Activated CD8-positive, alpha-beta memory T cell treated with anti-CD3 and anti-CD28 coated beads for 24 hours (primary cell): ENCODE results near the gene ATM.
A peak's percentile ranks its signal among the peaks of the same experiment; 100 is the strongest.

ENCODE experiments used
- DNase-seq: peaks from one replicate; pipeline ENCODE4 v3.0.0-alpha.2; 2020

Gene ATM, protein sequence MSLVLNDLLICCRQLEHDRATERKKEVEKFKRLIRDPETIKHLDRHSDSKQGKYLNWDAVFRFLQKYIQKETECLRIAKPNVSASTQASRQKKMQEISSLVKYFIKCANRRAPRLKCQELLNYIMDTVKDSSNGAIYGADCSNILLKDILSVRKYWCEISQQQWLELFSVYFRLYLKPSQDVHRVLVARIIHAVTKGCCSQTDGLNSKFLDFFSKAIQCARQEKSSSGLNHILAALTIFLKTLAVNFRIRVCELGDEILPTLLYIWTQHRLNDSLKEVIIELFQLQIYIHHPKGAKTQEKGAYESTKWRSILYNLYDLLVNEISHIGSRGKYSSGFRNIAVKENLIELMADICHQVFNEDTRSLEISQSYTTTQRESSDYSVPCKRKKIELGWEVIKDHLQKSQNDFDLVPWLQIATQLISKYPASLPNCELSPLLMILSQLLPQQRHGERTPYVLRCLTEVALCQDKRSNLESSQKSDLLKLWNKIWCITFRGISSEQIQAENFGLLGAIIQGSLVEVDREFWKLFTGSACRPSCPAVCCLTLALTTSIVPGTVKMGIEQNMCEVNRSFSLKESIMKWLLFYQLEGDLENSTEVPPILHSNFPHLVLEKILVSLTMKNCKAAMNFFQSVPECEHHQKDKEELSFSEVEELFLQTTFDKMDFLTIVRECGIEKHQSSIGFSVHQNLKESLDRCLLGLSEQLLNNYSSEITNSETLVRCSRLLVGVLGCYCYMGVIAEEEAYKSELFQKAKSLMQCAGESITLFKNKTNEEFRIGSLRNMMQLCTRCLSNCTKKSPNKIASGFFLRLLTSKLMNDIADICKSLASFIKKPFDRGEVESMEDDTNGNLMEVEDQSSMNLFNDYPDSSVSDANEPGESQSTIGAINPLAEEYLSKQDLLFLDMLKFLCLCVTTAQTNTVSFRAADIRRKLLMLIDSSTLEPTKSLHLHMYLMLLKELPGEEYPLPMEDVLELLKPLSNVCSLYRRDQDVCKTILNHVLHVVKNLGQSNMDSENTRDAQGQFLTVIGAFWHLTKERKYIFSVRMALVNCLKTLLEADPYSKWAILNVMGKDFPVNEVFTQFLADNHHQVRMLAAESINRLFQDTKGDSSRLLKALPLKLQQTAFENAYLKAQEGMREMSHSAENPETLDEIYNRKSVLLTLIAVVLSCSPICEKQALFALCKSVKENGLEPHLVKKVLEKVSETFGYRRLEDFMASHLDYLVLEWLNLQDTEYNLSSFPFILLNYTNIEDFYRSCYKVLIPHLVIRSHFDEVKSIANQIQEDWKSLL (N-terminal part only)

DNA sequence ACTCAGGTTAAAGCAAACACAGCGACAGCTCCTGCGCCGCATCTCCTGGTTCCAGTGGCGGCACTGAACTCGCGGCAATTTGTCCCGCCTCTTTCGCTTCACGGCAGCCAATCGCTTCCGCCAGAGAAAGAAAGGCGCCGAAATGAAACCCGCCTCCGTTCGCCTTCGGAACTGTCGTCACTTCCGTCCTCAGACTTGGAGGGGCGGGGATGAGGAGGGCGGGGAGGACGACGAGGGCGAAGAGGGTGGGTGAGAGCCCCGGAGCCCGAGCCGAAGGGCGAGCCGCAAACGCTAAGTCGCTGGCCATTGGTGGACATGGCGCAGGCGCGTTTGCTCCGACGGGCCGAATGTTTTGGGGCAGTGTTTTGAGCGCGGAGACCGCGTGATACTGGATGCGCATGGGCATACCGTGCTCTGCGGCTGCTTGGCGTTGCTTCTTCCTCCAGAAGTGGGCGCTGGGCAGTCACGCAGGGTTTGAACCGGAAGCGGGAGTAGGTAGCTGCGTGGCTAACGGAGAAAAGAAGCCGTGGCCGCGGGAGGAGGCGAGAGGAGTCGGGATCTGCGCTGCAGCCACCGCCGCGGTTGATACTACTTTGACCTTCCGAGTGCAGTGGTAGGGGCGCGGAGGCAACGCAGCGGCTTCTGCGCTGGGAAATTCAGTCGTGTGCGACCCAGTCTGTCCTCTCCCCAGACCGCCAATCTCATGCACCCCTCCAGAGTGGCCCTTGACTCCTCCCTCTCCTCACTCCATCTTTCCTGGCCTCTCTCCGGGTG is at the start of gene ATM, which contains the start of gene NPAT:
ATM (plus strand) TSS at position 494 of the 774 bp plus-strand sequence. CDS start 4,558 bp downstream, outside the sequence.
NPAT (minus strand) TSS at position 65 of the 774 bp plus-strand sequence. CDS start 102 bp downstream, outside the sequence.
- peak; percentile 98 for DNase-seq

DNA sequence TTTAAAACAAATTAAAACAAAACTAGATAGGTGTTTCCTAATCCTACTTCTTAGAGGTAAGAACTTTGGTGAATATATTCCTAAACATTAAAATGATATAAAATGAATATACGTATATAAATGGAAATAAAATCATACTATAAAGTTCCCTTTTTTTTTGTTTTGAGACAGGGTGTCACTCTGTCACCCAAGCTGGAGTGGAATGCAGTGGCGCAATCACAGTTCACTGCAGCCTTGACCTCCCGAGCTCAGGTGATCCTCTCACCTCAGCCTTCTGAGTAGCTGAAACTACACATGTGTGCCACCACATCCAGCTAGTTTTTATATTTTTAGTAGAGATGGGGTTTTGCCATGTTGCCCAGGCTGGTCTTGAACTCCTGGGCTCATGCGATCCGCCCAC is 45.3 kb upstream of the ATM start:
- DNase-seq = no peak

DNA sequence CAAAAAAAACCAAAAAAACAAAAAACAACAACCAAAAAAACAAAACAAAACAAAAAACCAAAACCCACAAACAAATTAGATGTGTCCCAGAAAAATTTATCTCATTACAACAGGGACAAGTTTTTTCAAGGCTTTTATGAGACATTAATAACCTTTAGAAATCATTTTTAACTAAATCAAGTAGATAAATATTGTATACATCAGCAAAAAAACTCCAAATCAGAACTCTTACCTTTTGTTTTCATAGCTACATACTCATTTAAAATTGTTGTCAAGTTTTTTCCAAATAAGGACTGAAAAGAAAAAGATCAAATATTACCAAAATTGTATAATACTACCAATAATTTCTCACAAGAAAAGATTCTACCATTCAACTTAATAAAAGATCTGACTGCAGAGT is 29.1 kb upstream of the ATM start:
- no peak for DNase-seq

DNA sequence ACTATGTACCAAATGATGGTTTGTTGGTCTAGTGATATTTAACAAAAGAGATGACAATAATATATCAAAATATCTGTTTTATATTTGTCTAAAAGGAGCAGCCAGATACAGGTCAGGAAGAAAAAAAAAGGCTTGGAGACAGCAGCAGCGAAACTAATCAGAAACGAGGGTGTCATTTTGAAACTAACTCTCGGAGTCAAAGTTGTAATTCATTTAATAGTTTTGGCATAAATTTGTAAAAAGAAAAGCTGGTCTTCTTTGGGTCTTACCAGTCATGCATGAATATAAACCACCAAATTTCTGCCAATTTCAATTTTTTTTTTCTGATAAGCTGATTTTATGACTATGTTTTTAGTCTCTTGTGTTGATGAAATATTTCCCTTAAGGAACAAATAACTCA is 26.0 kb upstream of the ATM start:
- no peak for DNase-seq

DNA sequence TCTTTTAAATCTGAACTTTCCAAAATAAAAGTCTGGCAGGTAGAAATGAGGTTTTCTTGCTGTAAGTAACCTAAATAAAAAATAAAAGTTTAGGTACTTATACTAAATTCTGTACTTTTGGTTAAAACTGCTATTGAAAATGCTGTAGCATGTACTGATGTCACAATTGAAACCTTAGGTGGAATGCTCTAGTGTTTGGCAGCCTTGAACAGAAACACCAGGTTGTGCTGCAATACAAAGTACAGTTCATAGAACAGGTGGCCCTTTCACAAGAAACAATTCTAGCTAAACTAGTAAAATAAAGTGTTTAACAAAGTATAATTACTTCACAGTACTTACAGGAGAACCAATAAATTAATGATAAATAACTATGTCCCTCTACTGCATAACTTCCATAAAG is 25.5 kb upstream of the ATM start:
- no peak for DNase-seq

DNA sequence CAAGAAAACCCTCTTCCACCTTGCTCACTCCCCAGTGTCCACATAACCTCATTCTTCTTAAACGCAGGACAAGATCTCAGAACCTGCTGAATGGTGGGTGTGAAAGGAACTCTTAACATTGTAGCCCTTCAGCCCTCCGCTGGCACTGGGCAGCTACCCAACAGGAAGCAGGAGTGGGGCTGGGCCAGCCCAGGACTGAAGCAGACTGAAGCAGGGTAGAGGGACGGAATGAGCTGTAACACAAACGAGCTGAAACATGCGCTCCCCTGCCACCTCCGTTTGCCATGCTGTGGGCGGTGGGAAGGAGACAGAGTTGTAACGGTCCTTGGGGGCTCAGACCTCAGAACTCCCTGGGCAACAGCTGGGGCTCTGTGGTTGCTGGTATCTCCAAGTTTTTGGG is 24.0 kb upstream of the ATM start:
- no peak for DNase-seq

DNA sequence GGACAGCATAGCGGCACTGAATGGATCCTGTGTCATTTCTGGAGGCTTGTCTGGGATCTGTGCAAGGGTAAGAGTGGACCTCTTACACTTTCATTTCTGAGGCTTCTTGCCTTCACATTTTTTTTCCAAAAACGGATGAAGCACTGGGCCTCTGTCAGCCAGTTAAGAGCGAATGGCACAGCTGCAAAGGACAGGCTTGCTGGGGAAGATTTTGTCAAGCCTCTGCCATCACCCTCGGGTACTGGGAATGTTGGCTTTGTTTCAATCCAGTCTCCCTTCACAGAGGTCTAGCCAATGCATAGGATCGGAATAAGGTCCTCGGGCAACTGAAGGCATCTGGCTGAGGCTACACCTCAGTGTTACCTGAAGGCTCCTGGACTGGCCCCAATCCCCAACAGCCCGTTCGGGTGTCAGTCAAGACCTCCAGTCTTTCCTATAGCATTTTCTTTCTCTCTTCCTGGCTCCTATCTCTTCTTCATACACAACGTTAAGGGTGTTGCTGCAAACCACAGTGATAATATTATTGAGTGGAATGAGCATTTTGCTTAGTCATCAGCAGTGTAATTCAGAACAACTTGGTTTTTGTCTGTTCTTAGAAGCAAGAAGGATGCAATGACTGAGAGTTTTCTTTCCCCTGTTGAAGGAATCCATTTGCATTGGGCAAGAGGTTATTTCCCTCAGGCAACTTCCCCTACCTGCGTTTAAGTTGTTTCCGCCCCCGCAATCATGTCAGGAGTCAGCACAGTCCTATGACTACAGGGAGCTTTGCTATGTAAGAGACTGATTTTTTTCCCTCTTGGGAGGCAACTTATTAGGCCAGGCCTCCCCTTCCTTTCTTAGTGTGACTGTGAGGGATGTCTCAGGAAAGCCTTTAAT is 23.2 kb upstream of the ATM start:
- DNase-seq = peak; percentile 71

DNA sequence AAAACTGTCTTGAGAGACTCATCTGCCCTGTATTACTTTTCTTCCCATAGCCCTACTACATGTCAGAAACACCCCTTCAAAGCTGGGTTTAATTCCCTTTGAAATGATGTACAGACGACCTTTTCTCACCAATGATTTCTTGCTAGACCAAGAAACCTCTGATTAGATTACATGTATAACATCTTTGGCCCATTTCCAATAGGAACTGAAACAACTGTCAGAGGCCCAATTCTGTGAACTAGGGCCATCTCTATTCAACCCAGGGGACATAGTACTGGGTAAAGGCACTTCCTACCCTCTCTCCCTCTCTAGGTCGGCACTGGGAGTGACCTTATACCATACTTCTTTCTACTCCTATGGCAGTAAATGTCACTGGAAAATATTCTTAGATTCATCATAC is 19.8 kb upstream of the ATM start:
- DNase-seq = no peak

DNA sequence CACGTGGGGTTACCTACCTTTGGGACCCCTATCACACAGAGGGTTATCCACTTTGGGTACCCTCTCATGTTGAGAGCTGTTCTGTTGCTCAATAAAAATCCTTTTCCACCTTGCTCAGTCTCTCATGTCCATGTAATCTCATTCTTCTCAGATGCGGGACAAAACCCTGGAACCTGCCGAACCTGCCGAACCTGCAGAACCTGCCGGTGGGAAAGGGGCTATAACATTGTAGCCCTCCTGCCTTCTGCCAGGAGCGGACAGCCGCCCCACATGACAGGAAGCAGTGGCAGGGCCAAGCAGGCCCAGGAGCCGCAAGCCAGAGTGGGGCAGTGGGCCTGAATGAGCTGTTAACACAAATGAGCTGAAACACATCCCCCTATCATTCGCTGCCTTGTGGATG is 18.5 kb upstream of the ATM start:
- no peak for DNase-seq

DNA sequence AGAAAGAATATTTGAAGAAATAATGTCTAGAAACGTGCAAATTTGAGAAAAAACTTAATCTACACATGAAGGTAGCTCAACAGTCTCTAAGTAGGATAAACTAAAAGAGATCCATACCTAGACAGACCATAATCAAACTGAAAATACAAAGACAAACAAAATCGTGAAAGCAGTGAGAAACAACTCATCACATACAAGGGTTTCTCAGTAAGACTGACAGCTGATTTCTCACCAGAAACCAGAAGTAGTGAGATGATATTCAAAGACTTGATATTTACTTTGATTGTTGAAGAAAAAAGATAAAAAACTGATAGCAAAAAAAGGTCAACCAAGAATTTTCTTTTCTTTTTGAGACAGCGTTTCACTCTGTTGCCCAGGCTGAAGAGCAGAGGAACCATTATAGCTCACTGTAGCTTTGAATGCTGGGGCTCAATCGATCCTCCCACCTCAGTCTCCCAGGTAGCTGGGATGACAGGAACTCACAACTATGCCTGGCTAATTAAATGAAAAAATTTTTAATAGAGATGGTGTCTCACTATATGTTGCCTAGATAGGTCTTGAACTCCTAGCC is 17.9 kb upstream of the ATM start:
- no peak for DNase-seq

DNA sequence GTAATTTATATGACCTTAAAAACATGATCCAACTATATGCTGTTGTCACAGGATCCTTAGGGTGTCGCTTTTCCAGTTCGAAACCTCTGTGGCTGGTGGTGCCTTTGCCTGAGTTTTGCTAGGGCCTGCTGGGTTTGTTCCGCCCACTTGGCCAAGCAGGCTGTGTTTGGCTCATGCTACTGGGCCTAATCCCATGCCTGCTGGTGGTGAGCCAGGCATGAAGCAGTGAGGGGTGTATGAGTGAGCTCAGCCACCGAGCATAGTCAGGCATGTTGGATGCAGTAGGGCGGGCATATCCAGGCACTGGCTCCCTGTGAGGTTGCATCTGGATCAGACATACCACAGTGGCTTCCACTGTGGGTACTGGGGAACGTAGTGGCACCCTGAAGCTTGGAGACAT is 16.7 kb upstream of the ATM start:
- no peak for DNase-seq

DNA sequence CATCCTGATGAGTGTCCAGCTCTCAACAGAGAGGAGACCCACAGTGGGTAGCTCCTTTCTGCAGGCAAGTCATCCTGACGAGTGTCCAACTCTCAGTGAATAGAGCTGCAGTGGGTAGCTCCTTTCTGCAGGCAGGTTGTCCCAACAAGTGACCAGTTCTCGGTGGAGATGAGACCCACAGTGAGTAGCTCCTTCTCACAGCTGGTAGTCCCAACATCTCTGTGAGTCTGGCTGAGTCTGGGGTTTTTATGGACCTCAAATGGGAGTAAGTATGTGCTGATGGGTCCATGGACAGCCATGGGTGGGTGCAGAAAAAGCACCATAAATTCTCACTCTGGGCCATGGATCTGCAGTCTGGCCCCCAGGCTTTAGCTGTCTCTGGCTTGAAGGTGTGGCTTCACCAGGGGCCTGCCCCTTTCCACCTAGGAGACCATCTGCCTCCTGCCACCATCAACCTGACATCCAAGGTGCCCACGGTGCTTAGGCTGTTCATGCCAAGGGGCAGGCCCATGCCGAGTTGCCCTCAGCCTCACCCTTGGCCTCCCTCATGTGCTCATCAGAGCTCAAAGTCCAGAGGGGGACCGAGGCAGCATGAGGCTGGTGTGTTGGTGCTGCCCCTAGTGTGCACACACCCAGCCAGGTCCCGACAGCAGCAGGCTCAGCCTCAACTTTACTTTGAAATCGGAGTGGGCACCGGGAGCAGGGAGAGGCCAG is 15.7 kb upstream of the ATM start:
- DNase-seq = no peak

DNA sequence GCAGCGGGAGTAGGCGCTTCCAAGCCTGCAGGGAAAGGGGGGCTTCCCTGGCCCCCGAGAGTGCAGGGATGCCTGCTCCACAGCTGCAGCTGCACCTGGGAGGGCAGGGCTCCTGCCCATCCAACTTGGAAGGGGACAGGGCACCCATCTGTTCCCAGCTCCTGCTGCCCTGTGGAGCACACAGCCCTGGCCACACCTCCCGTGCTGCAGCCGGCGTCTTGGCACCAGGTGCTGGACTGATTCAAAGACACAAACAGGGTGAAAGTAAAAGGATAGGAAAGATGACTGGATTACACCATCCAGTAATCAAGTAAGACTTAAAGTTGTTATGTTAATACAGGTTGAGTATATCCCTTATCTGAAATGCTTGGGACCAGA is 15.2 kb upstream of the ATM start:
- no peak for DNase-seq

DNA sequence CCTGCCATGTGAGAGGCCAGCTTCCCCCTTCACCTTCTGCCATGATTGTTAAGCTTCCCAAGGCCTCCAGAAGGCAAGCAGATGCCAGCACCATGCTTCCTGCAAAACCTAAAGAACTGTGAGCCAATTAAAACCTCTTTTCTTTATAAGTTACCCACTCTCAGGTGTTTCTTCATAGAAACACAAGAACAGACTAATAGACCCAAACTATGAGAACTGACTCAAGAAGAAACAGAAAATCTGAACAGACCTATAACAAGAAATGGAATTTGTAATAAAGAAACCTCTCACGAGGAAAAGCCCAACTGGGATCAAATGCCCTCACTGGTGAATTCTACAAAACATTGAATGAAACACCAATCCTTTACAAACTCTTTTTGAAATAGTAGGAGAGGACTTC is 12.4 kb upstream of the ATM start:
- DNase-seq = no peak

DNA sequence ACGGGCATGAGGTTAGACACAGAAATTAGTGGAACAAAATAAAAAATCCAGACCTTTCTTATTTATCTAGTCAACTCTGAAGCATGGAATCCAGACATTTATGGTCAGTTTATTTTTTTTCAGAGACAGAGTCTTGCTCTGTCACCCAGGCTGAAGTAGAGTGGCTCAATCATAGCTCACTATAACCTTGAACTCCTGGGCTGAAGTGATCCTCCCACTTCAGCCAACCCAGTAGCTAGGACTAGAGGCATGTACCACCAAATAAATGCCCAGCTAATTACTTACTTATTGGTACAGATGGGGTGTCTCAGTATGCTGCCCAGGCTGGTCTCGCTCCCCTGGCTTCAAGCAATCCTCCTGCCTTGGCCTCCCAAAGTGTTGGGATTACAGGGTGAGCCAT is 9.1 kb upstream of the ATM start:
- DNase-seq = no peak

DNA sequence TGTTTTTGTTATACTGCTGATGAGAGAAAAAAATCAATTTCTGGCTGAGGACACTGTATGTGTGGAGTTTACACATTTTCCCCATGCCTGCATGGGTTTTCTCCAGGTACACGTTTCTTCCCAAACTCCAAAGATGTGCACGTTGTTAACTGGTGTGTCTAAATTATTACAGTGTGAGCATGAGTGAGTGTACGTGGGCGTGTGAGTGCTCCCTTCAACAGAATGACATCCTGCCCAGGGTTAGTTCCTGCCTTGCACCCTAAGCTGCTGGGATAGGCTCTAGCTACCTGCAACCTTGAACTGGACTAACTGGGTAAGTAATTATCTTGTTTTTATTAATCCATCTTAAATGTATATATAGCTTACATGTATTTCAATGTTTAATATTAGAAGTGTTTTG is 5.9 kb upstream of the ATM start:
- no peak for DNase-seq

DNA sequence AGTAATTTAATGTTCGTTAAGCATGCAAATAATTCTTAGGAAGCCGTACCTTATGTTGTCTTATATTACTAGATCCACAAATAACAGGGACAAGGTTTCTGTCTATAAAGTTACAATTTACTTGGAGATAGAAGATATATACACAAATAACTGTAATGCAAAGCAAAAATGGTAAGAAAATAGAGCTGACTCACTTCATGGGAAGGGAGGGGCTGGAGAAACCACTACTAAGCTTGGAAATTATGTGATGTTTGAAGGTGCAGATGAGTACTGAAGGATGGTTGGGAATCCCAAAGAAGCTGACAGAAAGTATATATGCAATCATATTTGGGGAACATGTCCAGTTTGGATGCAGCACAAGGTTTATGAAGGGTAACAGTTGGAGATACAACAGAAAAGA is 4.4 kb upstream of the ATM start:
- no peak for DNase-seq

DNA sequence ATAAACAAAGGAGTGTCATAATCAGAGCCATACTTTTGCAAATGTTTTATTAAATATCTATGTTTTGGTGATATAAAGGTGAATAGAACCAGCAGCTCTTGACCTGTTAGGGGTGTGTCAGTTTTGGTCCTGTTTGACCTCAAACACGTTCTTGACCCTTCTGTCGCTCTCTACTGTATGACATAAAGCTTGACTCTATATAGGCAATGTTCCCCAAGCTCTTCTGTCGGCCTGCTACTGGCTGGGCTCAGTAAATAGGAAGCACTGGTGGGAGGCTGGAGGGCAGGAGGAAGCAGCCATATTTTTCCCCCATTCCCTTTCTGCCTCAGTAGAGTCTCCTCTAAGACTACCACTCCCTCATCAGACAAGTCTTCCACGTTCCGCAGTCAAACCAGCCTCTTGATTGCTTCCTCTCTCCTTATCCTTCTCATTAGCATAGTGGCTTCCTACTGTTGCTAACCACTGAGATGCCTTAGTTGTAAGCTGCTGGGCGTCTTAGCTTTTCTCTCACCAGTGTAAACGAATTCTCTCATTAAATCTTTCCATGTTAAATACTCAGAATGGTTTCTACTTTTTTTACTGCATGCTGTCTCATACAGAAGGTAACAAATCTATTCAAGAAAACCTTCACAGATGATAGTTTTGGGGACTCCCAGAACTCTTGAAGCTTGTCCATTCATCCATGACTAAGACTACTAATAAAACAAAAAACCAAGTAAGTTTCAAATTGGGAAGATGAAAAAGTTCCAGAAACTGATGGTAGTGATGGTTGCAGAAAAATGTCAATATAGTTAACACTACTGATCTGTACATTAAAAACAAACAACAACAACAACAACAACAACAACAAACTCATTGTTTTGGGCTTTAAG is 3.7 kb upstream of the ATM start:
- DNase-seq = no peak

DNA sequence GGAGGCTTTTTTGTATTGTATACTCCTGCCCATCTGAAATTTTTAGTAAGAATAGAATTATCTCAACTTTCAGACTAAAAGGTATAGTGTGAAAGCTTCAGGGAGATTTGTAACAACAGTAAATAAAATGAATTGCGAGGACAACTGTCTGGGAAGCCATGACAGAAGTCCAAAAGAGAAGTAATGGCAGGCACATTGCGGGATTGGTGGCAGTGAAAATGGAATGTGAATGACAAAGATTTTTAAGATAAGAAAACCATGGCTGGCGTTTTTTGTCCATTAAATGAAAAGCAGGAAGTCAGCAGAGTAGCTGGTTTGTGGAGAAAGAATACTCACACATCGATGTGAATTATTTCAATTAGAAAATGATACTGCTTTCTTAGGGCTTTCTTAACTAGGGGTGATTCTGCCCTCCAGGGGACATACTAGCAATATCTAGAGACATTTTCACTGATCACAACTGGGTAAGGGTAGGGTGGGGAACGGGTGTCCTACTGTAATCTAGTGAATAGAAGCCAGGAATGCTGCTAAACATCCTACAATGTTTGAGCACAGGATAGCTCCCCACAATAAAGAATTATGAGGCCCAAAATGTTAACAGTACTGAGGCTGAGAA is 2.0 kb upstream of the ATM start:
- no peak for DNase-seq
